ENCODE data around the gene PKHD1.
A peak's percentile ranks its signal among the peaks of the same experiment; 100 is the strongest.

PKHD1 gene

GRCh38 chr6:52089758-52090348 lies 2.4 kb upstream of the PKHD1 start:
- no peak overlapping the region for H3K4me3 ChIP-seq (ENCODE audit: low read length)
- H3K27me3 ChIP-seq (ENCODE audit: insufficient read depth, low read length): no peaks in the 10 kb centered on the region
- no peaks in the 10 kb centered on the region for H3K9me3 ChIP-seq (ENCODE audit: low read length)
- no peaks in the 10 kb centered on the region for H3K36me3 ChIP-seq (ENCODE audit: insufficient read depth, low read length)
- no peak overlapping the region for H2AFZ ChIP-seq (ENCODE audit: low read depth, low read length)
- H3K4me1 ChIP-seq (ENCODE audit: insufficient read depth, low read length): no peaks in the 10 kb centered on the region

GRCh38 chr6:52086741-52087140 lies 672 bp downstream of the PKHD1 start:
- Histone ChIP-seq H3K9me3 (ENCODE audit: low read length) (no peaks in the 10 kb centered on the region), H3K4me1 (ENCODE audit: insufficient read depth, low read length) (no peaks in the 10 kb centered on the region), H3K4me3 (ENCODE audit: low read length) (no peak overlapping the region), H3K36me3 (ENCODE audit: insufficient read depth, low read length) (no peaks in the 10 kb centered on the region), H2AFZ (ENCODE audit: low read depth, low read length) (no peak overlapping the region), H3K27me3 (ENCODE audit: insufficient read depth, low read length) (no peaks in the 10 kb centered on the region)

- no peak overlapping the region for H3K4me3 ChIP-seq (ENCODE audit: low read length)
- H2AFZ ChIP-seq (ENCODE audit: low read depth, low read length): no peak overlapping the region
- no peaks in the 10 kb centered on the region for H3K36me3 ChIP-seq (ENCODE audit: insufficient read depth, low read length)
- no peaks in the 10 kb centered on the region for H3K4me1 ChIP-seq (ENCODE audit: insufficient read depth, low read length)
- H3K9me3 ChIP-seq (ENCODE audit: low read length): no peaks in the 10 kb centered on the region
- peaks cover 2% of the 10 kb centered on the region for H3K27me3 ChIP-seq (ENCODE audit: insufficient read depth, low read length)
Observed at GRCh38 chr6:52081237-52081636, 6.2 kb downstream of the PKHD1 start.

GRCh38 chr6:52077961-52078625 lies 9.3 kb downstream of the PKHD1 start:
- no peak overlapping the region for H2AFZ ChIP-seq (ENCODE audit: low read depth, low read length)
- no peaks in the 10 kb centered on the region for H3K36me3 ChIP-seq (ENCODE audit: insufficient read depth, low read length)
- no peaks in the 10 kb centered on the region for H3K4me1 ChIP-seq (ENCODE audit: insufficient read depth, low read length)
- no peaks in the 10 kb centered on the region for H3K9me3 ChIP-seq (ENCODE audit: low read length)
- H3K4me3 ChIP-seq (ENCODE audit: low read length): no peak overlapping the region
- peaks cover 2% of the 10 kb centered on the region for H3K27me3 ChIP-seq (ENCODE audit: insufficient read depth, low read length)

DNA sequence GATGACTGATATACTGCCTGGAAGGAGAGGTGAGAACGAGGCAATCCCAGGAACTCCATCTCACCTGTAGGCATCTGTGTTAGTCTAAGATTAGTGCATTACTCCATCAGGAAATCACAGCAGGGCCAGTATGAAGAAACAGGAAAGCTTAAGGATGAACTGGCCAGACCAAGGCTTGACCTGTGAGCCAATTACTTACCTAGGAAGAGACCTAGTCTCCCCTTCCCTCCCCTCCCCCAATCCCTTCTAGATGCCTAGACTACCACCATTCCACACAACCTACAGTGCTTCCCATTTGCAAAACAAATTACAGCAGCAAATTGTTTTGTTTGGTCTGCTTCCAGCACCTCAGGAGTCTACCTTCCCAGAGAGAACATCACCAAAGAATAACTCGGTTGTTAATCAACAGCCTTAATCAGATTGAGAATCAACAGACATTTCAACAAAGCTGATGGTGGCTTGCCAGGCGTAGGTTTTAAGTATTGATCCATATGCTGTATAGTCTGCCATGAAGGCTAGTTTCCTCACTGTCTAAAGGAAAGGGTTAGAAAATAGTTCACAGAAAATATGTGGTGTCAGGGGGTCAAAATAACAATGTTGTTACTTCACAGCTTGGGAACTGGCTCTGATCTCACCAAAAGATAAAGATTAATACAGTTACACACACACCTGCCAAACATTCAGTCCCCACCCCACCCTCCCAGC lies 10.1 kb downstream of the PKHD1 start:
- peaks cover 2% of the 10 kb centered on the region for H3K27me3 ChIP-seq (ENCODE audit: insufficient read depth, low read length)
- no peak overlapping the region for H3K4me3 ChIP-seq (ENCODE audit: low read length)
- H3K36me3 ChIP-seq (ENCODE audit: insufficient read depth, low read length): no peaks in the 10 kb centered on the region
- H3K4me1 ChIP-seq (ENCODE audit: insufficient read depth, low read length): no peaks in the 10 kb centered on the region
- no peak overlapping the region for H2AFZ ChIP-seq (ENCODE audit: low read depth, low read length)
- no peaks in the 10 kb centered on the region for H3K9me3 ChIP-seq (ENCODE audit: low read length)

DNA sequence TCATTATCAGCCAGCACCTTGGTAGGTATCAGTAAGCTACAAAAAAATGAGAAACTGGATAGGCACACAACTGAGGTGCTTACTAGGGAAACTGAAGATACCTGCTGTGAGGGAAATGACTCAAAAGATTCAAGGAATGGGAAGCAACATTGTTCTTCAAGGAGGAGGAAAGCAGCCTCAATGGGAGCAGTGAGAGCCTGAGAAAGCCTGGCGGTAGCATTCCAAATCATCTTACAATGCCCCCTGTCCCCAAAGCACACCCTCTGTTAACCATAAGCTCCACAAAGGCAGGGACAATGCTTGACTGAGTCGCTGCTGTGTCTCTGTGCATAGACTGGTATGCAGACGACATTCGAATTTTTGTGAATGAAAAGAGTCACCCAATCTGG lies 10.6 kb downstream of the PKHD1 start:
- H3K4me3 ChIP-seq (ENCODE audit: low read length): no peak overlapping the region
- H2AFZ ChIP-seq (ENCODE audit: low read depth, low read length): no peak overlapping the region
- no peaks in the 10 kb centered on the region for H3K4me1 ChIP-seq (ENCODE audit: insufficient read depth, low read length)
- H3K27me3 ChIP-seq (ENCODE audit: insufficient read depth, low read length): peaks cover 2% of the 10 kb centered on the region
- H3K36me3 ChIP-seq (ENCODE audit: insufficient read depth, low read length): no peaks in the 10 kb centered on the region
- no peaks in the 10 kb centered on the region for H3K9me3 ChIP-seq (ENCODE audit: low read length)

DNA sequence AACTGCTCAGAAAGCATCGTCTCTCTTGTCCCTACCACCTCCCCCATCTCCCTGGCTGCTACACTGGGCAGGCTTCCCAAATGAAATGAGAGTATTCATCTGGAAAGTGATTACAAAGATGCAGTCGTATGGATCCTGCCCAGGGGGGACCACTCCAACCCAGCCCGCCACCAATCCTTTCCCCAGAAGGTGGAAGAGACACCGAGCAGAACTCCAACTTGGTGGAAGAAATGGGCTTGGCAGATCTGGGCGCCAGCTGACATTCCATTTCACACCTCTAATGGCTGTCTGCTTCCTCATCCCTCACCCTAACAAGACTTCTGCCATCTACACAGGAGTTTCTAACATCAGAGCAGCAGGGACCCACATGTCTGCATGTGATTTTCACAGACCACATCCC lies 12.7 kb downstream of the PKHD1 start:
- no peaks in the 10 kb centered on the region for H3K9me3 ChIP-seq (ENCODE audit: low read length)
- H3K36me3 ChIP-seq (ENCODE audit: insufficient read depth, low read length): no peaks in the 10 kb centered on the region
- no peaks in the 10 kb centered on the region for H3K4me1 ChIP-seq (ENCODE audit: insufficient read depth, low read length)

GRCh38 chr6:52074155-52074554 lies 13.3 kb downstream of the PKHD1 start:
- no peak overlapping the region for H3K4me3 ChIP-seq (ENCODE audit: low read length)
- no peaks in the 10 kb centered on the region for H3K9me3 ChIP-seq (ENCODE audit: low read length)
- H3K27me3 ChIP-seq (ENCODE audit: insufficient read depth, low read length): peaks cover 2% of the 10 kb centered on the region
- no peaks in the 10 kb centered on the region for H3K4me1 ChIP-seq (ENCODE audit: insufficient read depth, low read length)
- no peak overlapping the region for H2AFZ ChIP-seq (ENCODE audit: low read depth, low read length)
- H3K36me3 ChIP-seq (ENCODE audit: insufficient read depth, low read length): no peaks in the 10 kb centered on the region

More for the DNA sequence above, 12.7 kb downstream of the PKHD1 start:
- H3K4me3 ChIP-seq (ENCODE audit: low read length): no peak overlapping the region
- peaks cover 2% of the 10 kb centered on the region for H3K27me3 ChIP-seq (ENCODE audit: insufficient read depth, low read length)
- H2AFZ ChIP-seq (ENCODE audit: low read depth, low read length): no peak overlapping the region

- H2AFZ ChIP-seq (ENCODE audit: low read depth, low read length): no peak overlapping the region
- no peak overlapping the region for H3K4me3 ChIP-seq (ENCODE audit: low read length)
- H3K4me1 ChIP-seq (ENCODE audit: insufficient read depth, low read length): peaks cover 6% of the 10 kb centered on the region
- no peaks in the 10 kb centered on the region for H3K27me3 ChIP-seq (ENCODE audit: insufficient read depth, low read length)
- no peaks in the 10 kb centered on the region for H3K36me3 ChIP-seq (ENCODE audit: insufficient read depth, low read length)
- H3K9me3 ChIP-seq (ENCODE audit: low read length): no peaks in the 10 kb centered on the region
Observed at GRCh38 chr6:52065621-52066020, 21.8 kb downstream of the PKHD1 start.

DNA sequence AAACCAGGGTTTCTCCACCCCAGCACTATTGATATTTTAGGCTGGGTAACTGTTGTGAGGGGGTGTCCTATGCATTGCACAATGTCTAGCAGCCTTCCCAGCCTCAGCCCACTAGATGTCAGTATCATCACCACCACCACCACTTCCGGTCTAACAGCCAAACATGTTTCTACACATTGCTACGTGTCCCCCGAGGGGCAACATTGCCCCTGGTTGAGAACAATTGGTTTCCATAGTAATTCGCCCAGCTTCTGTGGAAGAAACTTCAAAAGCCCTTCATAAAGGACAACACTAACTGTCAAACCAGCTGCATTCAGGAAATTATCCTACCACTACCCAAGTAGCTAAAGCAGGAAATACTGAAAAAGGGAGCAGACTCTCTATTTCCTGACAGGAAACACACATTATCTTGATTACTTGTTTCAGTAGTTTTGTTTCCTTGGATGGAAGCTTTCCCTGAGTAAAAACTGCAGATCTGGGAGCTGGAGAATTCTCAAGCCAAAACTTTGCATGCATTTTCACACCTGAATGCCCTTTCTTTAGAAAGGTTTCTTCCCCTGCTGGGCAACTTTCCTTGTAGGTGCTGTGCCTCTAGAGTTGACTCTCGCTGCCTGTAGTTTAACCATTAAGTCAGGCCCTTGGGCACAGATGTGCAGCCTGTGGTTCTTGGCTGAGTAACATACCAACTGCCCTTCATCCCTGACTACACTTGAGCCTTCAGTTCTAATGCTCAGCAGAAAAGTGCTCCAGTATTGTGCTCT lies 23.6 kb downstream of the PKHD1 start:
- Histone ChIP-seq H3K4me3 (ENCODE audit: low read length) (peak overlapping the region; percentile 35), H3K36me3 (ENCODE audit: insufficient read depth, low read length) (no peaks in the 10 kb centered on the region), H3K9me3 (ENCODE audit: low read length) (no peaks in the 10 kb centered on the region), H3K27me3 (ENCODE audit: insufficient read depth, low read length) (no peaks in the 10 kb centered on the region), H2AFZ (ENCODE audit: low read depth, low read length) (peak overlapping the region; percentile 86), H3K4me1 (ENCODE audit: insufficient read depth, low read length) (peaks cover 6% of the 10 kb centered on the region)

- Histone ChIP-seq H3K27me3 (ENCODE audit: insufficient read depth, low read length) (no peaks in the 10 kb centered on the region), H3K9me3 (ENCODE audit: low read length) (no peaks in the 10 kb centered on the region), H2AFZ (ENCODE audit: low read depth, low read length) (no peak overlapping the region), H3K4me3 (ENCODE audit: low read length) (no peak overlapping the region), H3K4me1 (ENCODE audit: insufficient read depth, low read length) (peaks cover 6% of the 10 kb centered on the region), H3K36me3 (ENCODE audit: insufficient read depth, low read length) (no peaks in the 10 kb centered on the region)
Observed at GRCh38 chr6:52061481-52061880, 25.9 kb downstream of the PKHD1 start.

GRCh38 chr6:52059821-52060220 lies 27.6 kb downstream of the PKHD1 start:
- Histone ChIP-seq H3K4me1 (ENCODE audit: insufficient read depth, low read length) (peaks cover 6% of the 10 kb centered on the region), H3K4me3 (ENCODE audit: low read length) (no peak overlapping the region), H3K9me3 (ENCODE audit: low read length) (no peaks in the 10 kb centered on the region), H3K27me3 (ENCODE audit: insufficient read depth, low read length) (no peaks in the 10 kb centered on the region), H3K36me3 (ENCODE audit: insufficient read depth, low read length) (no peaks in the 10 kb centered on the region), H2AFZ (ENCODE audit: low read depth, low read length) (no peak overlapping the region)

DNA sequence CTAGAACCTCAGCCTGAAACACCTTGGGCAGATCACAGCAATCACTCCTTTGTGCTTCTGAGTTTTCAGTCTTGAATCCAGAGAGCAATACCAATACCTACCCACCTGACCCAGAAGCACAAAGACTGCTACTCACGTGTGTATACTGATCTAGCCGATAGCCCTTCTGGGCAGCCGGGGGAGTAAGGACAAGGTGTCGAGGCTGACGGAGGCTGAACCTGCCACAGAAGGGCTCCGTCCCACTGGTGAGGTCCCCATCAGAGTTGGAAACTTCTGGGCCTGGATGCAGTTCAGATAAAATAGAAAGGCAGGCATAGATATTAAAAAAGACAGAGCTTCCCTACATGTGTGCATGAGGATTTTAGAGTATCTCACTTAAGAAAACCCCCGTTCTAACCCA lies 32.0 kb downstream of the PKHD1 start:
- Histone ChIP-seq H3K27me3 (ENCODE audit: insufficient read depth, low read length) (no peaks in the 10 kb centered on the region), H3K9me3 (ENCODE audit: low read length) (no peaks in the 10 kb centered on the region), H3K4me3 (ENCODE audit: low read length) (no peak overlapping the region), H2AFZ (ENCODE audit: low read depth, low read length) (no peak overlapping the region), H3K36me3 (ENCODE audit: insufficient read depth, low read length) (no peaks in the 10 kb centered on the region), H3K4me1 (ENCODE audit: insufficient read depth, low read length) (no peaks in the 10 kb centered on the region)
